ENCODE measurements around the gene ARFGEF3. TPM values are rescaled to one million over a fixed set of nuclear protein-coding genes. Genes with fewer than 3 reads are reported as not detected.

ARFGEF3 gene
- total and polyA plus RNA-seq, 10 of the 15 experiments (the other 5 are each of a cell fraction or from before 2014, with no cell fraction given), result under 0.01 to 0.08 (median 0.02) TPM; not detected in 1

DNA sequence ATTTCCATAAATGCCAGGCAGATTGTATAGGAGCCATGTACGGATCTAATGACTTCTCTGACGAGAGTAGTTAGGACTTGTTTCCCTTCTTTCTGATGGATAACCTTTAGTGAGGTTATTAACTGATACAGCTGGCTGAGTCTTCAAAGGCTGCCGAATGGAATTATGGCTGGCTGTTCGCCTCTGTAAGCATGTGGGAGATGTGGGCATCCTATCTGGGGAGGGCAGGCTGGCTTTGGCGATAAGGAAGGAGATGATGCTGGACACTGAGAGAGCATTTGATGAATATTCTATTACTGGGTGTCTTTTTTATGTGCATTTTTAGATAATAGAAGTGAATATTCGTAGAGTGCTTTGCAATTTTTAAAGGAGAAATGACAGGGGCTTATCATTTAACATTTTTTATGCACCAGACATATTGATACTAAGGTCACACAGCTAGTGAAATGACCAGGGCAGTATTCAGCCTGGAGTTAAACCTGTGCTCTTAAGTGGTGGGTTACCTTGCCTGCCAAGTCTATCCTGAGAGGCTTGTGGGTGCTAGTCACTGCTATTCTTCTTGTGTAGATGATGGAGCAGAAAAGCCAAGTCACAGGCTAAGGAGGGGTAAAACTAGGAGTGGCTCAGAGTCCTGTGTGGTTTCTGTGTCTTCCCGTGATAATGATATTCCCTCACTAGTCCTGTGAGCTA, 53.5 kb downstream of the ARFGEF3 start (continued):
- TF ChIP-seq NFIC (IDR thresholded peaks at IDR 0.05; ENCODE audit: low read depth, low read length) (no peak), CUX1 (IDR thresholded peaks at IDR 0.05; ENCODE audit: insufficient replicate concordance, low read depth, low read length) (no peak), HDGF (IDR thresholded peaks at IDR 0.05) (no peak)

DNA sequence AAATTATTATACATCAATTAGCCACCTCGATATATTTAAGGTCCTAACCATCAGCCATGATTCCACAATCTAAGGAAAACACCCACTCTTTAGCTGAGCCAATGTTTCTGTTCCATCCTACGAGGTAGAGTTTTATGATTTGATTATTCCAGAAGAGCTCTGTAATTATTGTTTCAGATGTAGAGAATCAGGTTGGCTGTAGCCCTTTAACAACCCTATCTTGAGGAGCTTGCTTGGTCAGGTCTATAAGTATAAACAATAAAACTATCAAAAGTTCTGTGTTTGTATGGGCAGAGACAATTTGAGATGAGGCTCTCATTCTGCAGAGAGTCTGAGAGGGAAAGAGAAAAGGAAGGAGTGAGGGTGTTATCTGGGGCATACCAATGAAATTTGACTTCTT, 56.7 kb downstream of the ARFGEF3 start, which contains the start of gene PBOV1:
TSS of gene PBOV1 (minus strand) at position 43 of the 400 bp plus-strand sequence. CDS start 96 bp downstream, outside the sequence.
- H2AFZ ChIP-seq (ENCODE audit: control insufficient read depth, low read depth, low read length), result no peak within 1 kb of the TSS
- no peaks in the 10 kb centered on the region for H3K79me2 ChIP-seq (ENCODE audit: control insufficient read depth, insufficient read depth, low read length)
- in situ Hi-C loops (cut with MboI) (no loop called here), intact Hi-C loops (cut with micrococcal nuclease; ENCODE audit: unreplicated experiment) (no loop called here)
- H3K27ac ChIP-seq (ENCODE audit: control insufficient read depth, insufficient read depth), result no peak within 1 kb of the TSS
- no TSS peak for BruUV-seq (replicated peaks)
- ChIA-PET POLR2A (no interaction called here), SMC1A (ENCODE audit: uncharacterized antibody, unreplicated experiment) (no interaction called here), RAD21 (ENCODE audit: unreplicated experiment) (no interaction called here), CTCF (interaction anchor here (0.6 kb wide), 1 partner anchor 562 kb away, joined by 3 read pairs; no protein-coding TSS in a partner anchor)
- WGBS (ENCODE audit: insufficient coverage, insufficient replicate concordance, low lambda C conversion rate, missing lambda C conversion rate), result 0% methylated on average over 2 of the region's 2 CpGs
- H3K4me1 ChIP-seq (ENCODE audit: control insufficient read depth, insufficient read depth, low read length), result no peaks in the 10 kb centered on the region
- no peak within 1 kb of the TSS for H3K4me2 ChIP-seq (ENCODE audit: control insufficient read depth, insufficient read depth)
- TF ChIP-seq EZH2 (IDR thresholded peaks at IDR 0.05; ENCODE audit: borderline replicate concordance, control insufficient read depth, low read depth, low read length) (no peak), CBX5 (IDR thresholded peaks at IDR 0.05; ENCODE audit: low read depth) (no peak), NFIC (IDR thresholded peaks at IDR 0.05; ENCODE audit: low read depth, low read length) (no peak), TARDBP (IDR thresholded peaks at IDR 0.05; ENCODE audit: borderline replicate concordance) (no peak)
- no peaks in the 10 kb centered on the region for H3K36me3 ChIP-seq (ENCODE audit: control insufficient read depth in 2 of 2, insufficient read depth in 2 of 2, low read length in 1 of 2)
- ATAC-seq (no peak), FAIRE-seq (no peak), DNase-seq (ENCODE audit: low read depth, low spot score) (no peak)
- H4K20me1 ChIP-seq (ENCODE audit: control insufficient read depth, insufficient read depth), result no peaks in the 10 kb centered on the region
- no peaks in the 10 kb centered on the region; a peak in 1 of 4 replicates for H3K27me3 ChIP-seq (replicated peaks in 1 of 2; ENCODE audit: control insufficient read depth in 2 of 2, insufficient read depth in 2 of 2, low read length in 1 of 2)
- no peak within 1 kb of the TSS for H3K9ac ChIP-seq (ENCODE audit: control insufficient read depth, insufficient read depth, low read length)
- no peak within 1 kb of the TSS for H3K4me3 ChIP-seq
- no peaks in the 10 kb centered on the region for H3K9me3 ChIP-seq (replicated peaks; ENCODE audit: control insufficient read depth, insufficient read depth, low read length)

Measured in GM12878 (cell line).